H9 (cell line): Measurements from ENCODE around the gene TRIO. TPM values are rescaled to one million over a fixed set of nuclear protein-coding genes. Genes with fewer than 3 reads are reported as not detected.

Experiments
- DNase-seq: peaks from one replicate; pipeline ENCODE4 v3.0.0-alpha.2; 2017
- H2AFZ ChIP-seq: one replicate; pipeline ENCODE4 v1.6.1; 2013; ENCODE audit warnings: mild to moderate bottlenecking, low read length, control low read depth, moderate library complexity
- H2AK5ac ChIP-seq: 2 replicates; pipeline ENCODE4 v1.6.1; 2013; ENCODE audit warnings: low read length, control low read depth, mixed read lengths; ENCODE audit not compliant: insufficient read length
- H2BK120ac ChIP-seq: one replicate; pipeline ENCODE4 v1.6.1; 2013; ENCODE audit warnings: low read depth, mild to moderate bottlenecking, low read length, control low read depth, inconsistent platforms; ENCODE audit not compliant: poor library complexity, severe bottlenecking
- H2BK12ac ChIP-seq: 2 replicates; pipeline ENCODE4 v1.6.1; 2013; ENCODE audit warnings: low read length, control low read depth, mixed read lengths, low read depth; ENCODE audit not compliant: insufficient read length
- H2BK15ac ChIP-seq: 2 replicates; pipeline ENCODE4 v1.6.1; 2013; ENCODE audit warnings: low read depth, low read length, control low read depth
- H2BK20ac ChIP-seq: one replicate; pipeline ENCODE4 v1.6.1; 2013; ENCODE audit warnings: low read depth, mild to moderate bottlenecking, low read length, control low read depth, inconsistent platforms; ENCODE audit not compliant: poor library complexity, severe bottlenecking
- H2BK5ac ChIP-seq: 2 replicates; pipeline ENCODE4 v1.6.1; 2013; ENCODE audit warnings: low read length, control low read depth, mixed read lengths; ENCODE audit not compliant: insufficient read length
- H3K14ac ChIP-seq: 2 replicates; pipeline ENCODE4 v1.6.1; 2013; ENCODE audit warnings: low read length, control low read depth; ENCODE audit not compliant: insufficient read depth
- H3K18ac ChIP-seq: 2 replicates; pipeline ENCODE4 v1.6.1; 2013; ENCODE audit warnings: low read depth, mild to moderate bottlenecking, mixed read lengths, low read length, control low read depth; ENCODE audit not compliant: insufficient read length
- H3K23ac ChIP-seq: 2 replicates; pipeline ENCODE4 v1.6.1; 2013; ENCODE audit warnings: low read length, control low read depth, mixed read lengths, low read depth; ENCODE audit not compliant: insufficient read length
- H3K23me2 ChIP-seq: 2 replicates; pipeline ENCODE4 v1.6.1; 2013; ENCODE audit warnings: low read depth, mild to moderate bottlenecking, mixed read lengths, low read length, control low read depth; ENCODE audit not compliant: insufficient read length, poor library complexity, severe bottlenecking
- H3K27ac ChIP-seq: 2 replicates; pipeline ENCODE4 v1.5.1; 2013; ENCODE audit warnings: low read length, control low read depth, mixed read lengths, low read depth; ENCODE audit not compliant: insufficient read length
- H3K27me3 ChIP-seq: 2 replicates; pipeline ENCODE4 v1.6.1; 2013; ENCODE audit warnings: low read length, control low read depth, inconsistent platforms; ENCODE audit not compliant: insufficient read depth
- H3K4ac ChIP-seq: 2 replicates; pipeline ENCODE4 v1.6.1; 2013; ENCODE audit warnings: low read depth, mild to moderate bottlenecking, control low read depth, inconsistent platforms, low read length, moderate library complexity
- H3K4me1 ChIP-seq: 2 replicates; pipeline ENCODE4 v1.6.1; 2013; ENCODE audit warnings: low read length, control low read depth, inconsistent platforms; ENCODE audit not compliant: insufficient read depth
- H3K4me2 ChIP-seq: 2 replicates; pipeline ENCODE4 v1.6.1; 2013; ENCODE audit warnings: low read length, control low read depth, mixed read lengths; ENCODE audit not compliant: insufficient read length, insufficient read depth
- H3K56ac ChIP-seq: 2 replicates; pipeline ENCODE4 v1.6.1; 2013; ENCODE audit warnings: low read depth, mild to moderate bottlenecking, mixed read lengths, low read length, control low read depth; ENCODE audit not compliant: insufficient read length
- H3K79me1 ChIP-seq: 2 replicates; pipeline ENCODE4 v1.6.1; 2013; ENCODE audit warnings: low read depth, mild to moderate bottlenecking, moderate library complexity, low read length, control low read depth, inconsistent platforms; ENCODE audit not compliant: insufficient read depth, poor library complexity, severe bottlenecking
- H3K79me2 ChIP-seq: 2 replicates; pipeline ENCODE4 v1.6.1; 2013; ENCODE audit warnings: low read length, control low read depth, inconsistent platforms; ENCODE audit not compliant: insufficient read depth
- H3K9ac ChIP-seq: 2 replicates; pipeline ENCODE4 v1.6.1; 2013; ENCODE audit warnings: low read length, control low read depth, mixed read lengths; ENCODE audit not compliant: insufficient read length; ENCODE audit errors: extremely low read depth
- H3K9me3 ChIP-seq: one replicate; pipeline ENCODE4 v1.6.1; 2013; ENCODE audit warnings: low read depth, low read length, inconsistent platforms; ENCODE audit not compliant: control insufficient read depth
- H3T11ph ChIP-seq: one replicate; pipeline ENCODE4 v1.6.1; 2013; ENCODE audit warnings: mild to moderate bottlenecking, low read length, control low read depth, inconsistent platforms
- H4K20me1 ChIP-seq: one replicate; pipeline ENCODE4 v1.6.1; 2013; ENCODE audit not compliant: control insufficient read depth, insufficient read length, insufficient read depth
- H4K5ac ChIP-seq: 2 replicates; pipeline ENCODE4 v1.6.1; 2013; ENCODE audit warnings: low read depth, mild to moderate bottlenecking, mixed read lengths, low read length, control low read depth; ENCODE audit not compliant: insufficient read length
- H4K8ac ChIP-seq: replicated peaks from 2 replicates; pipeline ENCODE4 v1.6.1; 2013; ENCODE audit warnings: low read length, control low read depth, mixed read lengths, low read depth; ENCODE audit not compliant: insufficient read length
- H4K91ac ChIP-seq: 2 replicates; pipeline ENCODE4 v1.6.1; 2013; ENCODE audit warnings: low read depth, mild to moderate bottlenecking, moderate library complexity, mixed read lengths, low read length, control low read depth; ENCODE audit not compliant: insufficient read length
- H3K27ac Mint-ChIP-seq, 3 experiments: 2 replicates in 2 of 3; 3 replicates in 1 of 3; pipeline ENCODE4 v1.8.0; 2020 to 2021; ENCODE audit warnings: mixed read lengths in 3 of 3, mild to moderate bottlenecking in 1 of 3, moderate library complexity in 1 of 3
- H3K27me3 Mint-ChIP-seq: 2 replicates; pipeline ENCODE4 v1.8.0; 2021; ENCODE audit warnings: low read depth, mild to moderate bottlenecking, moderate library complexity, mixed read lengths
- H3K36me3 Mint-ChIP-seq, 3 experiments: 2 replicates in 2 of 3; 3 replicates in 1 of 3; pipeline ENCODE4 v1.8.0; 2020 to 2021; ENCODE audit warnings: low read depth in 3 of 3, mixed read lengths in 3 of 3; ENCODE audit not compliant: insufficient read depth in 1 of 3
- H3K4me1 Mint-ChIP-seq, 2 experiments: 2 replicates each; pipeline ENCODE4 v1.8.0; 2020; ENCODE audit warnings: mixed read lengths in 2 of 2
- H3K4me3 Mint-ChIP-seq, 2 experiments: 2 replicates in 1 of 2; 3 replicates in 1 of 2; pipeline ENCODE4 v1.8.0; 2020 to 2021; ENCODE audit warnings: mild to moderate bottlenecking in 2 of 2, mixed read lengths in 2 of 2, moderate library complexity in 1 of 2
- H3K9me3 Mint-ChIP-seq, 2 experiments: 2 replicates in 1 of 2; 3 replicates in 1 of 2; pipeline ENCODE4 v1.8.0; 2020; ENCODE audit warnings: mild to moderate bottlenecking in 2 of 2, mixed read lengths in 2 of 2, moderate library complexity in 1 of 2
- CTCF ChIP-seq: fragments of 200-600 bp; sonication (generic); conservative IDR thresholded peaks from 3 replicates; pipeline ENCODE4 v1.8.0; 2021; ENCODE audit warnings: antibody characterized with exemption, mild to moderate bottlenecking
- WGBS: extraction: QIAGEN DNeasy Blood & Tissue Kit; methylation state at CpG from one replicate; pipeline ENCODE4 v1.1.7; 2013; ENCODE audit warnings: missing lambda C conversion rate, low lambda C conversion rate, mixed read lengths; ENCODE audit not compliant: insufficient read length; ENCODE audit errors: extremely low coverage; 5-methylcytosine and 5-hydroxymethylcytosine counted together
- total RNA-seq: library from RNA; stranded (reverse); gene quantifications from 2 replicates; pipeline ENCODE4 v1.2.1, GENCODE V29; 2021

Gene TRIO
- total RNA-seq, 1 experiment from 2014 or later, result 87.8 TPM

GRCh38 chr5:14503017-14503680 is 360.0 kb downstream of the TRIO start:
- TF ChIP-seq CTCF, result no peak
- Histone ChIP-seq H3K14ac (no peak overlapping the region), H3K23me2 (no peaks in the 10 kb centered on the region), H2BK120ac (no peak overlapping the region), H2AFZ (no peak overlapping the region), H4K5ac (no peak overlapping the region), H3K9ac (no peak overlapping the region), H3K9me3 (no peaks in the 10 kb centered on the region), H3K56ac (no peak overlapping the region), H2BK15ac (no peak overlapping the region), H2BK12ac (no peak overlapping the region), H4K91ac (no peak overlapping the region), H3T11ph (no peak overlapping the region), H3K4me1 (no peaks in the 10 kb centered on the region), H4K20me1 (no peaks in the 10 kb centered on the region), H2BK20ac (no peak overlapping the region), H3K27ac (no peak overlapping the region), H3K18ac (no peak overlapping the region), H2AK5ac (no peak overlapping the region), H3K23ac (no peak overlapping the region), H3K79me1 (no peaks in the 10 kb centered on the region), H3K79me2 (no peaks in the 10 kb centered on the region), H4K8ac (no peak overlapping the region), H3K4me2 (no peak overlapping the region), H2BK5ac (no peak overlapping the region), H3K4ac (no peak overlapping the region), H3K27me3 (no peaks in the 10 kb centered on the region)
- Mint-ChIP-seq H3K4me3 (no peak overlapping the region), H3K9me3 (no peaks in the 10 kb centered on the region), H3K36me3 (peaks cover 17 to 39% (median 36%) of the 10 kb centered on the region in 3 experiments; a peak in 6 of 7 replicates), H3K27ac (no peak overlapping the region; a peak in 1 of 7 replicates), H3K4me1 (0 out of 4 replicates have a peak, but pooled peaks cover 0 to 2% of the 10 kb centered on the region in 2 experiments), H3K27me3 (no peaks in the 10 kb centered on the region; the same call in 1 of the 2 replicates)
- WGBS, result no CpG with 5 or more reads among the region's 9 CpGs
- no peak for DNase-seq
